IMR-90 (cell line): Measurements from ENCODE around the gene AIFM2. TPM values are rescaled to one million over a fixed set of nuclear protein-coding genes. Genes with fewer than 3 reads are reported as not detected.

Experiments used
- ATAC-seq: fragments of 200-7000 bp; cut with Tn5 transposase; 2 replicates; pipeline ENCODE4 v1.9.1; 2020; ENCODE audit warnings: low read depth, mild to moderate bottlenecking, moderate library complexity
- BruUV-seq: library from RNA; stranded (reverse); fragments of 400-500 nt; replicated peaks from 2 replicates; lab custom pipeline; 2021; lab: Mats Ljungman, UMichigan
- CTCF ChIA-PET: fragments of 300-600 bp; formaldehyde crosslinking; extraction: SDS; loops from one replicate; lab custom pipeline; 2021; ENCODE audit warnings: antibody characterized with exemption; lab: Yijun Ruan, JAX
- POLR2A ChIA-PET: fragments of 300-600 bp; sonication (Branson Sonifier 250); formaldehyde crosslinking; loops from one replicate; lab custom pipeline; 2022; ENCODE audit warnings: antibody characterized with exemption; ENCODE audit not compliant: unreplicated experiment; lab: Charles Lee
- DNase-seq: peaks from one replicate; pipeline ENCODE4 v3.0.0; 2013
- H2AFZ ChIP-seq: replicated peaks from 2 replicates; pipeline ENCODE3; 2013; ENCODE audit warnings: low read length, mild to moderate bottlenecking; ENCODE audit not compliant: poor library complexity
- H2AK5ac ChIP-seq: 2 replicates; pipeline ENCODE4 v1.6.1; 2013; ENCODE audit warnings: low read depth, low read length, inconsistent platforms
- H2AK9ac ChIP-seq: replicated peaks from 2 replicates; pipeline ENCODE3; 2013; ENCODE audit warnings: mild to moderate bottlenecking, low read depth, low read length, moderate library complexity; ENCODE audit not compliant: poor library complexity
- H2BK120ac ChIP-seq: 2 replicates; pipeline ENCODE4 v1.6.1; 2013; ENCODE audit warnings: low read depth, low read length, inconsistent platforms
- H2BK15ac ChIP-seq: 3 replicates; pipeline ENCODE4 v1.6.1; 2013; ENCODE audit warnings: low read depth, low read length, inconsistent platforms
- H2BK20ac ChIP-seq: 2 replicates; pipeline ENCODE4 v1.6.1; 2013; ENCODE audit warnings: low read depth, mild to moderate bottlenecking, inconsistent platforms, low read length, moderate library complexity
- H2BK5ac ChIP-seq: 2 replicates; pipeline ENCODE4 v1.6.1; 2013; ENCODE audit warnings: mild to moderate bottlenecking, low read depth, low read length, inconsistent platforms; ENCODE audit not compliant: poor library complexity, severe bottlenecking
- H3K14ac ChIP-seq: replicated peaks from 2 replicates; pipeline ENCODE4 v1.6.1; 2013; ENCODE audit warnings: low read depth, low read length, inconsistent platforms
- H3K18ac ChIP-seq: 2 replicates; pipeline ENCODE4 v1.6.1; 2013; ENCODE audit warnings: low read depth, low read length, control low read depth
- H3K23ac ChIP-seq: 2 replicates; pipeline ENCODE4 v1.6.1; 2013; ENCODE audit warnings: low read depth, low read length, inconsistent platforms
- H3K27ac ChIP-seq: 2 replicates; pipeline ENCODE4 v1.5.1; 2013; ENCODE audit warnings: mild to moderate bottlenecking, control low read depth, low read length; ENCODE audit not compliant: insufficient read depth
- H3K27me3 ChIP-seq: 2 replicates; pipeline ENCODE4 v1.6.1; 2013; ENCODE audit warnings: low read length; ENCODE audit not compliant: control insufficient read depth, insufficient read depth
- H3K36me3 ChIP-seq: 2 replicates; pipeline ENCODE4 v1.6.1; 2013; ENCODE audit warnings: low read length, mixed read lengths; ENCODE audit not compliant: control insufficient read depth, insufficient read depth
- H3K4ac ChIP-seq: 2 replicates; pipeline ENCODE4 v1.6.1; 2013; ENCODE audit warnings: low read depth, low read length, inconsistent platforms
- H3K4me1 ChIP-seq: 2 replicates; pipeline ENCODE4 v1.6.1; 2013; ENCODE audit warnings: low read length, mixed read lengths; ENCODE audit not compliant: control insufficient read depth, insufficient read depth
- H3K4me2 ChIP-seq: 2 replicates; pipeline ENCODE4 v1.6.1; 2013; ENCODE audit warnings: low read depth, mild to moderate bottlenecking, control low read depth, low read length, moderate library complexity
- H3K4me3 ChIP-seq: 2 replicates; pipeline ENCODE4 v1.5.1; 2013; ENCODE audit warnings: low read depth, mild to moderate bottlenecking, control low read depth, low read length, moderate library complexity; ENCODE audit not compliant: insufficient read depth
- H3K56ac ChIP-seq: 2 replicates; pipeline ENCODE4 v1.6.1; 2013; ENCODE audit warnings: low read length, inconsistent platforms; ENCODE audit not compliant: insufficient read depth; ENCODE audit errors: extremely low read depth
- H3K79me1 ChIP-seq, 2 experiments: 2 replicates each; pipeline ENCODE4 v1.6.1; 2013; ENCODE audit warnings: low read length in 2 of 2, inconsistent platforms in 1 of 2, low read depth in 1 of 2
- H3K9ac ChIP-seq: 2 replicates; pipeline ENCODE4 v1.6.1; 2013; ENCODE audit warnings: low read depth, low read length, control low read depth
- H3K9me1 ChIP-seq: 2 replicates; pipeline ENCODE4 v1.6.1; 2013; ENCODE audit warnings: low read length, inconsistent platforms; ENCODE audit not compliant: insufficient read depth
- H3K9me3 ChIP-seq: 2 replicates; pipeline ENCODE4 v1.6.1; 2013; ENCODE audit warnings: low read length; ENCODE audit not compliant: control insufficient read depth, insufficient read depth
- H4K20me1 ChIP-seq: 2 replicates; pipeline ENCODE4 v1.6.1; 2013; ENCODE audit warnings: low read length, inconsistent platforms; ENCODE audit not compliant: insufficient read depth
- H4K5ac ChIP-seq: 2 replicates; pipeline ENCODE4 v1.6.1; 2013; ENCODE audit warnings: mild to moderate bottlenecking, low read depth, low read length, control low read depth
- H4K8ac ChIP-seq, 2 experiments: 2 replicates each; pipeline ENCODE4 v1.6.1; 2013; ENCODE audit warnings: low read depth in 2 of 2, low read length in 2 of 2, control low read depth in 1 of 2, inconsistent platforms in 1 of 2
- H4K91ac ChIP-seq: 2 replicates; pipeline ENCODE4 v1.6.1; 2013; ENCODE audit warnings: low read depth, low read length, inconsistent platforms; ENCODE audit not compliant: insufficient read depth
- BHLHE40 ChIP-seq: fragments of 150-350 bp; IDR thresholded peaks from 2 replicates; pipeline ENCODE4 v1.6.1; 2016; ENCODE audit warnings: mild to moderate bottlenecking, low read depth, low read length
- CHD1 ChIP-seq: IDR thresholded peaks from 2 replicates; pipeline ENCODE4 v1.6.1; 2012; ENCODE audit warnings: low read depth, low read length, improper control_type of control experiment
- ELK1 ChIP-seq: fragments of 150-350 bp; IDR thresholded peaks from 2 replicates; pipeline ENCODE4 v1.6.1; 2016; ENCODE audit warnings: low read depth, mild to moderate bottlenecking, low read length, moderate library complexity, borderline replicate concordance
- FOS ChIP-seq: fragments of 150-350 bp; IDR thresholded peaks from 2 replicates; pipeline ENCODE4 v1.6.1; 2016; ENCODE audit warnings: low read depth, low read length
- MAZ ChIP-seq: IDR thresholded peaks from 2 replicates; pipeline ENCODE4 v1.6.1; 2012; ENCODE audit warnings: low read depth, mild to moderate bottlenecking, low read length, improper control_type of control experiment, moderate library complexity, borderline replicate concordance
- MXI1 ChIP-seq: IDR thresholded peaks from 2 replicates; pipeline ENCODE4 v1.6.1; 2012; ENCODE audit warnings: low read depth, mild to moderate bottlenecking, low read length, moderate library complexity, borderline replicate concordance
- NFE2L2 ChIP-seq: fragments of 150-350 bp; IDR thresholded peaks from 2 replicates; pipeline ENCODE4 v1.6.1; 2016; ENCODE audit warnings: low read depth, mild to moderate bottlenecking, low read length
- POLR2A ChIP-seq: IDR thresholded peaks from 2 replicates; pipeline ENCODE4 v1.6.1; 2012; ENCODE audit warnings: mild to moderate bottlenecking, low read depth, low read length
- RAD21 ChIP-seq: IDR thresholded peaks from 2 replicates; pipeline ENCODE4 v1.6.1; 2012; ENCODE audit warnings: low read length, improper control_type of control experiment
- RCOR1 ChIP-seq: IDR thresholded peaks from 2 replicates; pipeline ENCODE4 v1.6.1; 2012; ENCODE audit warnings: mild to moderate bottlenecking, low read length, improper control_type of control experiment; ENCODE audit not compliant: insufficient replicate concordance
- SMC3 ChIP-seq: fragments of 150-350 bp; IDR thresholded peaks from 2 replicates; pipeline ENCODE4 v1.6.1; 2016; ENCODE audit warnings: low read depth, mild to moderate bottlenecking, antibody characterized with exemption, low read length, moderate library complexity
- WGBS, 2 experiments: methylation state at CpG; one replicate each; pipeline versions ENCODE4 v1.1.5 to v1.1.7; 2013; ENCODE audit warnings: missing lambda C conversion rate in 2 of 2; ENCODE audit not compliant: insufficient read length in 1 of 2; ENCODE audit errors: extremely low coverage in 2 of 2; 5-methylcytosine and 5-hydroxymethylcytosine counted together
- dilution Hi-C: fragments of 300-500 bp; cut with HindIII; formaldehyde crosslinking; loops from one replicate; pipeline ENCODE4 v1.14.3; 2018; ENCODE audit warnings: low sequenced_read_pairs; ENCODE audit not compliant: unreplicated experiment
- in situ Hi-C: fragments of 300-500 bp; cut with MboI; formaldehyde crosslinking; loops from 3 replicates; pipeline ENCODE4 v1.14.3; 2019; ENCODE audit warnings: low sequenced_read_pairs, inconsistent platforms, mixed read lengths
- intact Hi-C: fragments of 100-400 bp; cut with micrococcal nuclease; formaldehyde crosslinking; loops from 2 replicates; pipeline ENCODE4 v1.10.0; 2022
- polyA plus RNA-seq, 3 experiments: library from polyadenylated mRNA; depleted of rRNA; stranded (reverse); fragments of >200 nt; gene quantifications; 2 replicates each; pipeline ENCODE4 v1.2.3, GENCODE V29; 2012; ENCODE audit warnings: low replicate concordance in 1 of 3
- total RNA-seq: library from RNA; depleted of rRNA; stranded (reverse); fragments of >200 nt; gene quantifications from 2 replicates; pipeline ENCODE4 v1.2.3, GENCODE V29; 2012
- TF ChIP-seq, protein P1 (sequence below): conservative IDR thresholded peaks from 2 replicates; pipeline ENCODE4 v1.5.1; 2012; ENCODE audit warnings: mild to moderate bottlenecking, low read depth, low read length, improper control_type of control experiment

The AIFM2 gene
- total and polyA plus RNA-seq, 2 of the 4 experiments (the other 2 are of a cell fraction): 2.0 to 4.6 TPM

GRCh38 chr10:70125918-70126552 lies 6.6 kb downstream of the AIFM2 start:
- Histone ChIP-seq H3K36me3 (peaks cover 17% of the 10 kb centered on the region), H2BK15ac (no peak overlapping the region), H3K9me3 (0 out of 2 replicates have a peak, but pooled peaks cover 2% of the 10 kb centered on the region), H3K9ac (no peak overlapping the region), H3K4me3 (no peak overlapping the region), H2BK5ac (no peak overlapping the region), H2AK5ac (no peak overlapping the region), H3K9me1 (peaks cover 7% of the 10 kb centered on the region), H2AK9ac (no peak overlapping the region), H3K27me3 (no peaks in the 10 kb centered on the region), H4K8ac (no peak overlapping the region), H3K23ac (no peak overlapping the region), H4K91ac (no peak overlapping the region), H3K4me2 (no peak overlapping the region), H2BK120ac (no peak overlapping the region), H3K56ac (no peak overlapping the region), H3K18ac (no peak overlapping the region), H3K4ac (no peak overlapping the region), H3K4me1 (peaks cover 3% of the 10 kb centered on the region), H2AFZ (no peak overlapping the region), H3K79me1 (peaks cover 21 to 37% of the 10 kb centered on the region in 2 experiments), H4K20me1 (0 out of 2 replicates have a peak, but pooled peaks cover 7% of the 10 kb centered on the region), H3K14ac (no peak overlapping the region), H4K5ac (no peak overlapping the region), H3K27ac (no peak overlapping the region), H2BK20ac (no peak overlapping the region)
- intact Hi-C loops (no loop called here), dilution Hi-C loops (no loop called here), in situ Hi-C loops (no loop called here)
- TF ChIP-seq BHLHE40 (no peak), SMC3 (no peak), RCOR1 (no peak), NFE2L2 (no peak), RAD21 (no peak), CHD1 (no peak), POLR2A (no peak), MXI1 (no peak), ELK1 (no peak), MAZ (no peak), FOS (no peak)
- TF ChIP-seq, protein P1, sequence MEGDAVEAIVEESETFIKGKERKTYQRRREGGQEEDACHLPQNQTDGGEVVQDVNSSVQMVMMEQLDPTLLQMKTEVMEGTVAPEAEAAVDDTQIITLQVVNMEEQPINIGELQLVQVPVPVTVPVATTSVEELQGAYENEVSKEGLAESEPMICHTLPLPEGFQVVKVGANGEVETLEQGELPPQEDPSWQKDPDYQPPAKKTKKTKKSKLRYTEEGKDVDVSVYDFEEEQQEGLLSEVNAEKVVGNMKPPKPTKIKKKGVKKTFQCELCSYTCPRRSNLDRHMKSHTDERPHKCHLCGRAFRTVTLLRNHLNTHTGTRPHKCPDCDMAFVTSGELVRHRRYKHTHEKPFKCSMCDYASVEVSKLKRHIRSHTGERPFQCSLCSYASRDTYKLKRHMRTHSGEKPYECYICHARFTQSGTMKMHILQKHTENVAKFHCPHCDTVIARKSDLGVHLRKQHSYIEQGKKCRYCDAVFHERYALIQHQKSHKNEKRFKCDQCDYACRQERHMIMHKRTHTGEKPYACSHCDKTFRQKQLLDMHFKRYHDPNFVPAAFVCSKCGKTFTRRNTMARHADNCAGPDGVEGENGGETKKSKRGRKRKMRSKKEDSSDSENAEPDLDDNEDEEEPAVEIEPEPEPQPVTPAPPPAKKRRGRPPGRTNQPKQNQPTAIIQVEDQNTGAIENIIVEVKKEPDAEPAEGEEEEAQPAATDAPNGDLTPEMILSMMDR: no peak
- ChIA-PET CTCF (interaction anchor here (2.9 kb wide), 1 partner anchor 10 kb away, joined by 12 read pairs; no protein-coding TSS in a partner anchor), POLR2A (no interaction called here)
- ATAC-seq (no peak), DNase-seq (no peak)
- WGBS, 2 experiments: no CpG with 5 or more reads among the region's 5 CpGs
- no TSS peak for BruUV-seq
